IMR-90 (cell line): ENCODE data around the gene GPR84. TPM values are rescaled to one million over a fixed set of nuclear protein-coding genes. Genes with fewer than 3 reads are reported as not detected.

Source experiments
- ATAC-seq: fragments of 200-7000 bp; cut with Tn5 transposase; 2 replicates; pipeline ENCODE4 v1.9.1; 2020; ENCODE audit warnings: low read depth, mild to moderate bottlenecking, moderate library complexity
- BruUV-seq: library from RNA; stranded (reverse); fragments of 400-500 nt; replicated peaks from 2 replicates; lab custom pipeline; 2021; lab: Mats Ljungman, UMichigan
- CTCF ChIA-PET: fragments of 300-600 bp; formaldehyde crosslinking; extraction: SDS; loops from one replicate; lab custom pipeline; 2021; ENCODE audit warnings: antibody characterized with exemption; lab: Yijun Ruan, JAX
- POLR2A ChIA-PET: fragments of 300-600 bp; sonication (Branson Sonifier 250); formaldehyde crosslinking; loops from one replicate; lab custom pipeline; 2022; ENCODE audit warnings: antibody characterized with exemption; ENCODE audit not compliant: unreplicated experiment; lab: Charles Lee
- DNase-seq: peaks from one replicate; pipeline ENCODE4 v3.0.0; 2013
- H2AFZ ChIP-seq: replicated peaks from 2 replicates; pipeline ENCODE3; 2013; ENCODE audit warnings: low read length, mild to moderate bottlenecking; ENCODE audit not compliant: poor library complexity
- H2AK5ac ChIP-seq: 2 replicates; pipeline ENCODE4 v1.6.1; 2013; ENCODE audit warnings: low read depth, low read length, inconsistent platforms
- H2AK9ac ChIP-seq: replicated peaks from 2 replicates; pipeline ENCODE3; 2013; ENCODE audit warnings: mild to moderate bottlenecking, low read depth, low read length, moderate library complexity; ENCODE audit not compliant: poor library complexity
- H2BK120ac ChIP-seq: 2 replicates; pipeline ENCODE4 v1.6.1; 2013; ENCODE audit warnings: low read depth, low read length, inconsistent platforms
- H2BK15ac ChIP-seq: 3 replicates; pipeline ENCODE4 v1.6.1; 2013; ENCODE audit warnings: low read depth, low read length, inconsistent platforms
- H2BK20ac ChIP-seq: 2 replicates; pipeline ENCODE4 v1.6.1; 2013; ENCODE audit warnings: low read depth, mild to moderate bottlenecking, inconsistent platforms, low read length, moderate library complexity
- H2BK5ac ChIP-seq: 2 replicates; pipeline ENCODE4 v1.6.1; 2013; ENCODE audit warnings: mild to moderate bottlenecking, low read depth, low read length, inconsistent platforms; ENCODE audit not compliant: poor library complexity, severe bottlenecking
- H3K14ac ChIP-seq: replicated peaks from 2 replicates; pipeline ENCODE4 v1.6.1; 2013; ENCODE audit warnings: low read depth, low read length, inconsistent platforms
- H3K18ac ChIP-seq: 2 replicates; pipeline ENCODE4 v1.6.1; 2013; ENCODE audit warnings: low read depth, low read length, control low read depth
- H3K23ac ChIP-seq: 2 replicates; pipeline ENCODE4 v1.6.1; 2013; ENCODE audit warnings: low read depth, low read length, inconsistent platforms
- H3K27ac ChIP-seq: 2 replicates; pipeline ENCODE4 v1.5.1; 2013; ENCODE audit warnings: mild to moderate bottlenecking, control low read depth, low read length; ENCODE audit not compliant: insufficient read depth
- H3K27me3 ChIP-seq: 2 replicates; pipeline ENCODE4 v1.6.1; 2013; ENCODE audit warnings: low read length; ENCODE audit not compliant: control insufficient read depth, insufficient read depth
- H3K36me3 ChIP-seq: 2 replicates; pipeline ENCODE4 v1.6.1; 2013; ENCODE audit warnings: low read length, mixed read lengths; ENCODE audit not compliant: control insufficient read depth, insufficient read depth
- H3K4ac ChIP-seq: 2 replicates; pipeline ENCODE4 v1.6.1; 2013; ENCODE audit warnings: low read depth, low read length, inconsistent platforms
- H3K4me1 ChIP-seq: 2 replicates; pipeline ENCODE4 v1.6.1; 2013; ENCODE audit warnings: low read length, mixed read lengths; ENCODE audit not compliant: control insufficient read depth, insufficient read depth
- H3K4me2 ChIP-seq: 2 replicates; pipeline ENCODE4 v1.6.1; 2013; ENCODE audit warnings: low read depth, mild to moderate bottlenecking, control low read depth, low read length, moderate library complexity
- H3K4me3 ChIP-seq: 2 replicates; pipeline ENCODE4 v1.5.1; 2013; ENCODE audit warnings: low read depth, mild to moderate bottlenecking, control low read depth, low read length, moderate library complexity; ENCODE audit not compliant: insufficient read depth
- H3K56ac ChIP-seq: 2 replicates; pipeline ENCODE4 v1.6.1; 2013; ENCODE audit warnings: low read length, inconsistent platforms; ENCODE audit not compliant: insufficient read depth; ENCODE audit errors: extremely low read depth
- H3K79me1 ChIP-seq, 2 experiments: 2 replicates each; pipeline ENCODE4 v1.6.1; 2013; ENCODE audit warnings: low read length in 2 of 2, inconsistent platforms in 1 of 2, low read depth in 1 of 2
- H3K9ac ChIP-seq: 2 replicates; pipeline ENCODE4 v1.6.1; 2013; ENCODE audit warnings: low read depth, low read length, control low read depth
- H3K9me1 ChIP-seq: 2 replicates; pipeline ENCODE4 v1.6.1; 2013; ENCODE audit warnings: low read length, inconsistent platforms; ENCODE audit not compliant: insufficient read depth
- H3K9me3 ChIP-seq: 2 replicates; pipeline ENCODE4 v1.6.1; 2013; ENCODE audit warnings: low read length; ENCODE audit not compliant: control insufficient read depth, insufficient read depth
- H4K20me1 ChIP-seq: 2 replicates; pipeline ENCODE4 v1.6.1; 2013; ENCODE audit warnings: low read length, inconsistent platforms; ENCODE audit not compliant: insufficient read depth
- H4K5ac ChIP-seq: 2 replicates; pipeline ENCODE4 v1.6.1; 2013; ENCODE audit warnings: mild to moderate bottlenecking, low read depth, low read length, control low read depth
- H4K8ac ChIP-seq, 2 experiments: 2 replicates each; pipeline ENCODE4 v1.6.1; 2013; ENCODE audit warnings: low read depth in 2 of 2, low read length in 2 of 2, control low read depth in 1 of 2, inconsistent platforms in 1 of 2
- H4K91ac ChIP-seq: 2 replicates; pipeline ENCODE4 v1.6.1; 2013; ENCODE audit warnings: low read depth, low read length, inconsistent platforms; ENCODE audit not compliant: insufficient read depth
- BHLHE40 ChIP-seq: fragments of 150-350 bp; IDR thresholded peaks from 2 replicates; pipeline ENCODE4 v1.6.1; 2016; ENCODE audit warnings: mild to moderate bottlenecking, low read depth, low read length
- CEBPB ChIP-seq: IDR thresholded peaks from 2 replicates; pipeline ENCODE4 v1.6.1; 2012; ENCODE audit warnings: low read depth, low read length, improper control_type of control experiment
- FOS ChIP-seq: fragments of 150-350 bp; IDR thresholded peaks from 2 replicates; pipeline ENCODE4 v1.6.1; 2016; ENCODE audit warnings: low read depth, low read length
- MAFK ChIP-seq: IDR thresholded peaks from 2 replicates; pipeline ENCODE4 v1.6.1; 2012; ENCODE audit warnings: low read depth, low read length, improper control_type of control experiment
- MAZ ChIP-seq: IDR thresholded peaks from 2 replicates; pipeline ENCODE4 v1.6.1; 2012; ENCODE audit warnings: low read depth, mild to moderate bottlenecking, low read length, improper control_type of control experiment, moderate library complexity, borderline replicate concordance
- MXI1 ChIP-seq: IDR thresholded peaks from 2 replicates; pipeline ENCODE4 v1.6.1; 2012; ENCODE audit warnings: low read depth, mild to moderate bottlenecking, low read length, moderate library complexity, borderline replicate concordance
- NFE2L2 ChIP-seq: fragments of 150-350 bp; IDR thresholded peaks from 2 replicates; pipeline ENCODE4 v1.6.1; 2016; ENCODE audit warnings: low read depth, mild to moderate bottlenecking, low read length
- POLR2A ChIP-seq: IDR thresholded peaks from 2 replicates; pipeline ENCODE4 v1.6.1; 2012; ENCODE audit warnings: mild to moderate bottlenecking, low read depth, low read length
- RAD21 ChIP-seq: IDR thresholded peaks from 2 replicates; pipeline ENCODE4 v1.6.1; 2012; ENCODE audit warnings: low read length, improper control_type of control experiment
- RCOR1 ChIP-seq: IDR thresholded peaks from 2 replicates; pipeline ENCODE4 v1.6.1; 2012; ENCODE audit warnings: mild to moderate bottlenecking, low read length, improper control_type of control experiment; ENCODE audit not compliant: insufficient replicate concordance
- WGBS, 2 experiments: methylation state at CpG; one replicate each; pipeline versions ENCODE4 v1.1.5 to v1.1.7; 2013; ENCODE audit warnings: missing lambda C conversion rate in 2 of 2; ENCODE audit not compliant: insufficient read length in 1 of 2; ENCODE audit errors: extremely low coverage in 2 of 2; 5-methylcytosine and 5-hydroxymethylcytosine counted together
- dilution Hi-C: fragments of 300-500 bp; cut with HindIII; formaldehyde crosslinking; loops from one replicate; pipeline ENCODE4 v1.14.3; 2018; ENCODE audit warnings: low sequenced_read_pairs; ENCODE audit not compliant: unreplicated experiment
- in situ Hi-C: fragments of 300-500 bp; cut with MboI; formaldehyde crosslinking; loops from 3 replicates; pipeline ENCODE4 v1.14.3; 2019; ENCODE audit warnings: low sequenced_read_pairs, inconsistent platforms, mixed read lengths
- intact Hi-C: fragments of 100-400 bp; cut with micrococcal nuclease; formaldehyde crosslinking; loops from 2 replicates; pipeline ENCODE4 v1.10.0; 2022
- polyA plus RNA-seq, 3 experiments: library from polyadenylated mRNA; depleted of rRNA; stranded (reverse); fragments of >200 nt; gene quantifications; 2 replicates each; pipeline ENCODE4 v1.2.3, GENCODE V29; 2012; ENCODE audit warnings: low replicate concordance in 1 of 3
- total RNA-seq: library from RNA; depleted of rRNA; stranded (reverse); fragments of >200 nt; gene quantifications from 2 replicates; pipeline ENCODE4 v1.2.3, GENCODE V29; 2012
- TF ChIP-seq, protein P1 (sequence below): conservative IDR thresholded peaks from 2 replicates; pipeline ENCODE4 v1.5.1; 2012; ENCODE audit warnings: mild to moderate bottlenecking, low read depth, low read length, improper control_type of control experiment
- TF ChIP-seq, protein P2 (sequence below): fragments of 150-350 bp; IDR thresholded peaks from 2 replicates; pipeline ENCODE4 v1.6.1; 2016; ENCODE audit warnings: low read depth, mild to moderate bottlenecking, low read length, moderate library complexity, borderline replicate concordance

GPR84 gene
- total and polyA plus RNA-seq, 2 of the 4 experiments (the other 2 are of a cell fraction) = not detected

DNA sequence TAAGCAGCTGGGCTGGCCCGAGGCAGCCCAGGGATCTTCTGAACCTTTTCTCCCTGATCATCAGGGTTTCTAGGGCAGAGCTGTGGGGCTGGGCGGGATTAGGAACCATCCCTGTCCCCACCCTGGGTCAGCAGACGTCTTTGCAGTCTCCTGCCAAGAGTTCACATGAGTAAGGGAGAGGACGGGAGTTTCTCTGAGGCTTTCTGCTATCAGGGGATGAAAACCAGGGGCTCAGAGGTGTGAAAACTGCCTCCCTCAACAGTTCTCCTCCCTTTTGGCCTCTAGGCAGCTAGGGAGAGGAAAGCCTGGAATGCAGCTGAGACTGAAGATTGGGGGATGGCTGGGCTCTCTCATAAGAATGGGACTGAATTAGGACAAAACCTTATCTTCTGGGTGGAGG is 12.3 kb upstream of the GPR84 start:
- Histone ChIP-seq H2BK120ac (no peak overlapping the region), H2BK15ac (no peak overlapping the region), H4K91ac (no peak overlapping the region), H2BK5ac (no peak overlapping the region), H2AK9ac (no peak overlapping the region), H3K18ac (no peak overlapping the region), H4K8ac (no peak overlapping the region), H3K36me3 (peaks cover 1% of the 10 kb centered on the region; the same call in 1 of the 2 replicates), H3K9me1 (no peaks in the 10 kb centered on the region; the same call in 1 of the 2 replicates), H3K4me2 (no peak overlapping the region), H3K4me1 (peaks cover 8% of the 10 kb centered on the region; the same call in 1 of the 2 replicates), H2AFZ (no peak overlapping the region), H3K27ac (no peak overlapping the region), H3K23ac (no peak overlapping the region), H3K79me1 (peaks cover 0 to 6% of the 10 kb centered on the region in 2 experiments; a peak in 1 of 4 replicates), H3K27me3 (no peaks in the 10 kb centered on the region), H2AK5ac (no peak overlapping the region; the same call in 1 of the 2 replicates), H3K9ac (no peak overlapping the region), H3K14ac (no peak overlapping the region), H4K20me1 (peaks cover 4% of the 10 kb centered on the region; the same call in 1 of the 2 replicates), H3K56ac (no peak overlapping the region), H3K4ac (no peak overlapping the region), H2BK20ac (no peak overlapping the region), H4K5ac (no peak overlapping the region), H3K9me3 (no peaks in the 10 kb centered on the region), H3K4me3 (no peak overlapping the region)
- no TSS peak for BruUV-seq
- CTCF ChIA-PET = no interaction called here
- intact Hi-C loops = no loop called here
- POLR2A ChIA-PET = no interaction called here
- no peak for ATAC-seq
- no peak for DNase-seq
- in situ Hi-C loops = loop anchor here (10.0 kb wide), 1 partner anchor 382 kb away; no protein-coding TSS in a partner anchor
- no CpG with 5 or more reads among the region's 4 CpGs for WGBS, 2 experiments
- no peak for TF ChIP-seq CEBPB
- TF ChIP-seq MAZ = no peak
- no peak for TF ChIP-seq POLR2A
- no peak for TF ChIP-seq MAFK
- no peak for TF ChIP-seq MXI1
- TF ChIP-seq RAD21 = no peak
- TF ChIP-seq, protein P1, sequence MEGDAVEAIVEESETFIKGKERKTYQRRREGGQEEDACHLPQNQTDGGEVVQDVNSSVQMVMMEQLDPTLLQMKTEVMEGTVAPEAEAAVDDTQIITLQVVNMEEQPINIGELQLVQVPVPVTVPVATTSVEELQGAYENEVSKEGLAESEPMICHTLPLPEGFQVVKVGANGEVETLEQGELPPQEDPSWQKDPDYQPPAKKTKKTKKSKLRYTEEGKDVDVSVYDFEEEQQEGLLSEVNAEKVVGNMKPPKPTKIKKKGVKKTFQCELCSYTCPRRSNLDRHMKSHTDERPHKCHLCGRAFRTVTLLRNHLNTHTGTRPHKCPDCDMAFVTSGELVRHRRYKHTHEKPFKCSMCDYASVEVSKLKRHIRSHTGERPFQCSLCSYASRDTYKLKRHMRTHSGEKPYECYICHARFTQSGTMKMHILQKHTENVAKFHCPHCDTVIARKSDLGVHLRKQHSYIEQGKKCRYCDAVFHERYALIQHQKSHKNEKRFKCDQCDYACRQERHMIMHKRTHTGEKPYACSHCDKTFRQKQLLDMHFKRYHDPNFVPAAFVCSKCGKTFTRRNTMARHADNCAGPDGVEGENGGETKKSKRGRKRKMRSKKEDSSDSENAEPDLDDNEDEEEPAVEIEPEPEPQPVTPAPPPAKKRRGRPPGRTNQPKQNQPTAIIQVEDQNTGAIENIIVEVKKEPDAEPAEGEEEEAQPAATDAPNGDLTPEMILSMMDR = no peak
- TF ChIP-seq, protein P2, sequence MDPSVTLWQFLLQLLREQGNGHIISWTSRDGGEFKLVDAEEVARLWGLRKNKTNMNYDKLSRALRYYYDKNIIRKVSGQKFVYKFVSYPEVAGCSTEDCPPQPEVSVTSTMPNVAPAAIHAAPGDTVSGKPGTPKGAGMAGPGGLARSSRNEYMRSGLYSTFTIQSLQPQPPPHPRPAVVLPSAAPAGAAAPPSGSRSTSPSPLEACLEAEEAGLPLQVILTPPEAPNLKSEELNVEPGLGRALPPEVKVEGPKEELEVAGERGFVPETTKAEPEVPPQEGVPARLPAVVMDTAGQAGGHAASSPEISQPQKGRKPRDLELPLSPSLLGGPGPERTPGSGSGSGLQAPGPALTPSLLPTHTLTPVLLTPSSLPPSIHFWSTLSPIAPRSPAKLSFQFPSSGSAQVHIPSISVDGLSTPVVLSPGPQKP = no peak
- TF ChIP-seq FOS = no peak
- TF ChIP-seq NFE2L2 = no peak
- TF ChIP-seq RCOR1 = no peak
- TF ChIP-seq BHLHE40 = no peak
- dilution Hi-C loops = no loop called here
